PFSK-1 (cell line): Measurements from ENCODE around the gene FGD2.

Experiments
- FOXP2 ChIP-seq: optimal IDR thresholded peaks from 2 replicates; pipeline ENCODE3; 2011; ENCODE audit warnings: borderline replicate concordance, control low read depth, inconsistent platforms; ENCODE audit not compliant: insufficient read depth; ENCODE audit errors: extremely low read length, extremely low read depth
- POLR2AphosphoS5 ChIP-seq: IDR thresholded peaks from 2 replicates; pipeline ENCODE4 v1.6.1; 2012; ENCODE audit warnings: low read depth, mild to moderate bottlenecking, control low read depth, low read length, moderate library complexity
- REST ChIP-seq, 2 experiments: IDR thresholded peaks; 2 replicates each; pipeline versions ENCODE4 v1.6.1 to v1.8.0; 2011 to 2012; ENCODE audit warnings: low read depth in 2 of 2, low read length in 2 of 2, control low read depth in 1 of 2, inconsistent platforms in 1 of 2, mild to moderate bottlenecking in 1 of 2, moderate library complexity in 1 of 2; ENCODE audit not compliant: insufficient read depth in 1 of 2
- SIN3A ChIP-seq: IDR thresholded peaks from 2 replicates; pipeline ENCODE4 v1.6.1; 2012; ENCODE audit warnings: mild to moderate bottlenecking, low read length, moderate library complexity, borderline replicate concordance; ENCODE audit not compliant: insufficient read depth
- TAF1 ChIP-seq: IDR thresholded peaks from 2 replicates; pipeline ENCODE4 v1.6.1; 2012; ENCODE audit warnings: low read length, control low read depth, borderline replicate concordance; ENCODE audit not compliant: insufficient read depth

The FGD2 gene

GRCh38 chr6:37008484-37009465 lies 3.3 kb downstream of the FGD2 start:
- no peak for TF ChIP-seq SIN3A

DNA sequence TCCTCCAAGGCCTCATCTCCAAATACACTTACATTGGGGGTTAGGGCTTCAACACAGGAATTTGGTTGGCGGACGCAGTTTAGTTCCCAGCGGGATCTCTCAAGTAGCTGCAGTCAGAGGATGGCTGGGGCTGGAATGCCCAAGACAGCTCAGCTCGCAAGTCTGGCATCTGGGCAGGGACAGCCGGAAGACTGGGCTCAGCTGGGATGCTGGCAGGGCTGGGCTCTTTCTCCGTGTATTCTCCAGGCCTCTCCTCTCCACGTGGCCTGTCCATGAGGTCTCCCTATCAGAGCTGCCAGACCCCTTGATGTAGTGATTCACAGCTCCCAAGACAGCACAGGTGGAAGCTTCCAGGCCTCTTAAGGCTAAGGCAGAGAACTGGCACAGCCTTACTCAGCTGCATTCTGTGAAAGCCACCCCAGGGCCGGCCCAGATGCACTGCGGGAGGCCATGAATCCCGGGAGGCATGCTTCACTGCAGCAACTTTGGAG lies 5.0 kb downstream of the FGD2 start:
- TF ChIP-seq FOXP2 = no peak
- TF ChIP-seq REST (IDR thresholded peaks at IDR 0.05; ENCODE audit: insufficient read depth in 1 of 2, low read depth in 2 of 2, low read length in 2 of 2) = no peak

- TF ChIP-seq FOXP2 (no peak), REST (IDR thresholded peaks at IDR 0.05; ENCODE audit: insufficient read depth in 1 of 2, low read depth in 2 of 2, low read length in 2 of 2) (no peak), POLR2AphosphoS5 (no peak), TAF1 (no peak), SIN3A (no peak)
These were observed 6.4 kb downstream of the FGD2 start for GRCh38 chr6:37011656-37012378.

GRCh38 chr6:37013516-37014491 lies 8.3 kb downstream of the FGD2 start:
- TF ChIP-seq REST (IDR thresholded peaks at IDR 0.05; ENCODE audit: insufficient read depth in 1 of 2, low read depth in 2 of 2, low read length in 2 of 2) (no peak), FOXP2 (no peak), SIN3A (no peak)

- TF ChIP-seq REST (IDR thresholded peaks at IDR 0.05; ENCODE audit: insufficient read depth in 1 of 2, low read depth in 2 of 2, low read length in 2 of 2) (no peak), FOXP2 (no peak), TAF1 (no peak), POLR2AphosphoS5 (no peak), SIN3A (no peak)
These were observed 9.2 kb downstream of the FGD2 start for GRCh38 chr6:37014667-37015066.
